ENCODE measurements around the gene GRIN3A. TPM values are rescaled to one million over a fixed set of nuclear protein-coding genes. Genes with fewer than 3 reads are reported as not detected.
"Not testable (repeated sequence)": the region's sequence is repeated elsewhere in the genome, so short reads cannot be mapped to it uniquely, and the experiment has no call there.

The GRIN3A gene
- total and polyA plus RNA-seq, 8 donors: 0.13 to 2.4 (median 1.4) TPM; not detected in 1

GRCh38 chr9:101736717-101737116, 1.7 kb downstream of the GRIN3A start:
- Histone ChIP-seq H3K27ac (no peak overlapping the region), H3K36me3 (no peaks in the 10 kb centered on the region), H3K27me3 (peaks cover 36 to 68% of the 10 kb centered on the region in 2 donors), H3K4me1 (peaks cover 0 to 7% of the 10 kb centered on the region in 2 donors), H3K9me3 (no peaks in the 10 kb centered on the region), H3K4me3 (no peak overlapping the region)
- TF ChIP-seq, protein P1, sequence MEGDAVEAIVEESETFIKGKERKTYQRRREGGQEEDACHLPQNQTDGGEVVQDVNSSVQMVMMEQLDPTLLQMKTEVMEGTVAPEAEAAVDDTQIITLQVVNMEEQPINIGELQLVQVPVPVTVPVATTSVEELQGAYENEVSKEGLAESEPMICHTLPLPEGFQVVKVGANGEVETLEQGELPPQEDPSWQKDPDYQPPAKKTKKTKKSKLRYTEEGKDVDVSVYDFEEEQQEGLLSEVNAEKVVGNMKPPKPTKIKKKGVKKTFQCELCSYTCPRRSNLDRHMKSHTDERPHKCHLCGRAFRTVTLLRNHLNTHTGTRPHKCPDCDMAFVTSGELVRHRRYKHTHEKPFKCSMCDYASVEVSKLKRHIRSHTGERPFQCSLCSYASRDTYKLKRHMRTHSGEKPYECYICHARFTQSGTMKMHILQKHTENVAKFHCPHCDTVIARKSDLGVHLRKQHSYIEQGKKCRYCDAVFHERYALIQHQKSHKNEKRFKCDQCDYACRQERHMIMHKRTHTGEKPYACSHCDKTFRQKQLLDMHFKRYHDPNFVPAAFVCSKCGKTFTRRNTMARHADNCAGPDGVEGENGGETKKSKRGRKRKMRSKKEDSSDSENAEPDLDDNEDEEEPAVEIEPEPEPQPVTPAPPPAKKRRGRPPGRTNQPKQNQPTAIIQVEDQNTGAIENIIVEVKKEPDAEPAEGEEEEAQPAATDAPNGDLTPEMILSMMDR (IDR thresholded peaks at IDR 0.05): no peak
- peak in 1 of 4 donors; percentile 65 for DNase-seq
- ATAC-seq: peak; percentile 26
- intact Hi-C loops (cut with DNase I): no loop called here

DNA sequence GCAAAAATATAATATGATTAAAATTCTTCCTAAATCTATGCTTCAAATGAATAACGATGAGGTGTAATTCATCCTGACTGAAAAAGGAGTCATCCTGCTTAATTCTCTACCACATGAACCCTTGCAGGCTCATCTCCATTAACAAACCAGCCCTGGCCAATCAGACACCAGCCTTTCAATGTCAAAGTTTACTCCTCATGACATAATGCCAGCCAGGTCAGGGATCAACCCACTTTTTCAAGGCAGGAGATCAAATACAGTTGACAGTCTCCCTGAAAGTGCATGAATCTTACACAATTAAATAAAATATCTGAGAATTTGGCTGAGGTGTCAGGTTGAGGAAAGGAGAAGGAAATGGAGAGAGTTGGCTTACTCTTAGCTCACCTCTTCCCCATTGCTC, 7.0 kb downstream of the GRIN3A start:
- Histone ChIP-seq H3K9me3 (no peaks in the 10 kb centered on the region), H3K4me3 (no peak overlapping the region), H3K27me3 (peaks cover 3 to 22% of the 10 kb centered on the region in 2 donors), H3K27ac (no peak overlapping the region), H3K36me3 (no peaks in the 10 kb centered on the region), H3K4me1 (no peaks in the 10 kb centered on the region)
- TF ChIP-seq, protein P1 (IDR thresholded peaks at IDR 0.05): no peak
- intact Hi-C loops (cut with DNase I): no loop called here
- DNase-seq (no peak), ATAC-seq (no peak)

- Histone ChIP-seq H3K27me3 (no peaks in the 10 kb centered on the region), H3K27ac (no peak overlapping the region), H3K36me3 (no peaks in the 10 kb centered on the region), H3K4me1 (no peaks in the 10 kb centered on the region), H3K9me3 (no peaks in the 10 kb centered on the region), H3K4me3 (no peak overlapping the region)
- ATAC-seq: peak; percentile 53
- DNase-seq: no peak
- TF ChIP-seq, protein P1 (IDR thresholded peaks at IDR 0.05): peak; percentile 29 to 30
- intact Hi-C loops (cut with DNase I): no loop called here
Observed at GRCh38 chr9:101727612-101728524, 10.6 kb downstream of the GRIN3A start.

GRCh38 chr9:101724271-101724670, 14.2 kb downstream of the GRIN3A start:
- H3K9me3 ChIP-seq; intact Hi-C loops (cut with DNase I); H3K4me3 ChIP-seq; H3K27ac ChIP-seq; H3K27me3 ChIP-seq; H3K4me1 ChIP-seq; ATAC-seq; H3K36me3 ChIP-seq: not testable (repeated sequence)
- DNase-seq: peak in 1 of 4 donors; percentile 54

DNA sequence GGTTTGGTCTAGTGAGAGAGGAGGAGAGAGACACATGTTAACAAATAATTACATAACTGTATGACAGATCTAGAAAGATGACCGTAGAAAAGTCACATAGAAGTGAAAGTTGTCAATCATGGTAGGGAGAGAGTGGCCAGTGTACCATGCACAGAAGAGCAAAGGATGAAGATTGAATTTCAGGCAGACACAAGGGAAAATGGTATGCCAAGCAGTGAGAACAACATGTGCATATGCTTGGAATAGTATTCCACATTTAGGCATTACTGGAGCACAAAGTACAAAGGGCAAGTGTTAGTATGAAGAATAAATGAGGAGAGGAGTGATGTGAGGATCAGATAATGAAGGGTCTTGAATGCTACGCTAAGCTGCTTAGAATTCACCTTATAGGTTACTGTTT, 20.3 kb downstream of the GRIN3A start:
- Histone ChIP-seq H3K4me1 (no peaks in the 10 kb centered on the region), H3K27me3 (no peaks in the 10 kb centered on the region), H3K36me3 (no peaks in the 10 kb centered on the region), H3K9me3 (no peaks in the 10 kb centered on the region), H3K27ac (no peak overlapping the region), H3K4me3 (no peak overlapping the region)
- TF ChIP-seq, protein P1 (IDR thresholded peaks at IDR 0.05): no peak
- intact Hi-C loops (cut with DNase I): no loop called here
- DNase-seq: no peak
- no peak for ATAC-seq
